IMR-90 (cell line): ENCODE data around the gene OVCA2. TPM values are rescaled to one million over a fixed set of nuclear protein-coding genes. Genes with fewer than 3 reads are reported as not detected.

Experiments
- ATAC-seq: fragments of 200-7000 bp; cut with Tn5 transposase; 2 replicates; pipeline ENCODE4 v1.9.1; 2020; ENCODE audit warnings: low read depth, mild to moderate bottlenecking, moderate library complexity
- BruUV-seq: library from RNA; stranded (reverse); fragments of 400-500 nt; replicated peaks from 2 replicates; lab custom pipeline; 2021; lab: Mats Ljungman, UMichigan
- CTCF ChIA-PET: fragments of 300-600 bp; formaldehyde crosslinking; extraction: SDS; loops from one replicate; lab custom pipeline; 2021; ENCODE audit warnings: antibody characterized with exemption; lab: Yijun Ruan, JAX
- POLR2A ChIA-PET: fragments of 300-600 bp; sonication (Branson Sonifier 250); formaldehyde crosslinking; loops from one replicate; lab custom pipeline; 2022; ENCODE audit warnings: antibody characterized with exemption; ENCODE audit not compliant: unreplicated experiment; lab: Charles Lee
- DNase-seq: peaks from one replicate; pipeline ENCODE4 v3.0.0; 2013
- H2AFZ ChIP-seq: replicated peaks from 2 replicates; pipeline ENCODE3; 2013; ENCODE audit warnings: low read length, mild to moderate bottlenecking; ENCODE audit not compliant: poor library complexity
- H2AK5ac ChIP-seq: 2 replicates; pipeline ENCODE4 v1.6.1; 2013; ENCODE audit warnings: low read depth, low read length, inconsistent platforms
- H2AK9ac ChIP-seq: replicated peaks from 2 replicates; pipeline ENCODE3; 2013; ENCODE audit warnings: mild to moderate bottlenecking, low read depth, low read length, moderate library complexity; ENCODE audit not compliant: poor library complexity
- H2BK120ac ChIP-seq: 2 replicates; pipeline ENCODE4 v1.6.1; 2013; ENCODE audit warnings: low read depth, low read length, inconsistent platforms
- H2BK15ac ChIP-seq: 3 replicates; pipeline ENCODE4 v1.6.1; 2013; ENCODE audit warnings: low read depth, low read length, inconsistent platforms
- H2BK20ac ChIP-seq: 2 replicates; pipeline ENCODE4 v1.6.1; 2013; ENCODE audit warnings: low read depth, mild to moderate bottlenecking, inconsistent platforms, low read length, moderate library complexity
- H2BK5ac ChIP-seq: 2 replicates; pipeline ENCODE4 v1.6.1; 2013; ENCODE audit warnings: mild to moderate bottlenecking, low read depth, low read length, inconsistent platforms; ENCODE audit not compliant: poor library complexity, severe bottlenecking
- H3K14ac ChIP-seq: replicated peaks from 2 replicates; pipeline ENCODE4 v1.6.1; 2013; ENCODE audit warnings: low read depth, low read length, inconsistent platforms
- H3K18ac ChIP-seq: 2 replicates; pipeline ENCODE4 v1.6.1; 2013; ENCODE audit warnings: low read depth, low read length, control low read depth
- H3K23ac ChIP-seq: 2 replicates; pipeline ENCODE4 v1.6.1; 2013; ENCODE audit warnings: low read depth, low read length, inconsistent platforms
- H3K27ac ChIP-seq: 2 replicates; pipeline ENCODE4 v1.5.1; 2013; ENCODE audit warnings: mild to moderate bottlenecking, control low read depth, low read length; ENCODE audit not compliant: insufficient read depth
- H3K27me3 ChIP-seq: 2 replicates; pipeline ENCODE4 v1.6.1; 2013; ENCODE audit warnings: low read length; ENCODE audit not compliant: control insufficient read depth, insufficient read depth
- H3K36me3 ChIP-seq: 2 replicates; pipeline ENCODE4 v1.6.1; 2013; ENCODE audit warnings: low read length, mixed read lengths; ENCODE audit not compliant: control insufficient read depth, insufficient read depth
- H3K4ac ChIP-seq: 2 replicates; pipeline ENCODE4 v1.6.1; 2013; ENCODE audit warnings: low read depth, low read length, inconsistent platforms
- H3K4me1 ChIP-seq: 2 replicates; pipeline ENCODE4 v1.6.1; 2013; ENCODE audit warnings: low read length, mixed read lengths; ENCODE audit not compliant: control insufficient read depth, insufficient read depth
- H3K4me2 ChIP-seq: 2 replicates; pipeline ENCODE4 v1.6.1; 2013; ENCODE audit warnings: low read depth, mild to moderate bottlenecking, control low read depth, low read length, moderate library complexity
- H3K4me3 ChIP-seq: 2 replicates; pipeline ENCODE4 v1.5.1; 2013; ENCODE audit warnings: low read depth, mild to moderate bottlenecking, control low read depth, low read length, moderate library complexity; ENCODE audit not compliant: insufficient read depth
- H3K56ac ChIP-seq: 2 replicates; pipeline ENCODE4 v1.6.1; 2013; ENCODE audit warnings: low read length, inconsistent platforms; ENCODE audit not compliant: insufficient read depth; ENCODE audit errors: extremely low read depth
- H3K79me1 ChIP-seq, 2 experiments: 2 replicates each; pipeline ENCODE4 v1.6.1; 2013; ENCODE audit warnings: low read length in 2 of 2, inconsistent platforms in 1 of 2, low read depth in 1 of 2
- H3K9ac ChIP-seq: 2 replicates; pipeline ENCODE4 v1.6.1; 2013; ENCODE audit warnings: low read depth, low read length, control low read depth
- H3K9me1 ChIP-seq: 2 replicates; pipeline ENCODE4 v1.6.1; 2013; ENCODE audit warnings: low read length, inconsistent platforms; ENCODE audit not compliant: insufficient read depth
- H3K9me3 ChIP-seq: 2 replicates; pipeline ENCODE4 v1.6.1; 2013; ENCODE audit warnings: low read length; ENCODE audit not compliant: control insufficient read depth, insufficient read depth
- H4K20me1 ChIP-seq: 2 replicates; pipeline ENCODE4 v1.6.1; 2013; ENCODE audit warnings: low read length, inconsistent platforms; ENCODE audit not compliant: insufficient read depth
- H4K5ac ChIP-seq: 2 replicates; pipeline ENCODE4 v1.6.1; 2013; ENCODE audit warnings: mild to moderate bottlenecking, low read depth, low read length, control low read depth
- H4K8ac ChIP-seq, 2 experiments: 2 replicates each; pipeline ENCODE4 v1.6.1; 2013; ENCODE audit warnings: low read depth in 2 of 2, low read length in 2 of 2, control low read depth in 1 of 2, inconsistent platforms in 1 of 2
- H4K91ac ChIP-seq: 2 replicates; pipeline ENCODE4 v1.6.1; 2013; ENCODE audit warnings: low read depth, low read length, inconsistent platforms; ENCODE audit not compliant: insufficient read depth
- BHLHE40 ChIP-seq: fragments of 150-350 bp; IDR thresholded peaks from 2 replicates; pipeline ENCODE4 v1.6.1; 2016; ENCODE audit warnings: mild to moderate bottlenecking, low read depth, low read length
- CEBPB ChIP-seq: IDR thresholded peaks from 2 replicates; pipeline ENCODE4 v1.6.1; 2012; ENCODE audit warnings: low read depth, low read length, improper control_type of control experiment
- CTCF ChIP-seq: conservative IDR thresholded peaks from 2 replicates; pipeline ENCODE4 v1.5.1; 2012; ENCODE audit warnings: mild to moderate bottlenecking, low read depth, low read length, improper control_type of control experiment
- FOS ChIP-seq: fragments of 150-350 bp; IDR thresholded peaks from 2 replicates; pipeline ENCODE4 v1.6.1; 2016; ENCODE audit warnings: low read depth, low read length
- MAFK ChIP-seq: IDR thresholded peaks from 2 replicates; pipeline ENCODE4 v1.6.1; 2012; ENCODE audit warnings: low read depth, low read length, improper control_type of control experiment
- MAZ ChIP-seq: IDR thresholded peaks from 2 replicates; pipeline ENCODE4 v1.6.1; 2012; ENCODE audit warnings: low read depth, mild to moderate bottlenecking, low read length, improper control_type of control experiment, moderate library complexity, borderline replicate concordance
- MXI1 ChIP-seq: IDR thresholded peaks from 2 replicates; pipeline ENCODE4 v1.6.1; 2012; ENCODE audit warnings: low read depth, mild to moderate bottlenecking, low read length, moderate library complexity, borderline replicate concordance
- NFE2L2 ChIP-seq: fragments of 150-350 bp; IDR thresholded peaks from 2 replicates; pipeline ENCODE4 v1.6.1; 2016; ENCODE audit warnings: low read depth, mild to moderate bottlenecking, low read length
- POLR2A ChIP-seq: IDR thresholded peaks from 2 replicates; pipeline ENCODE4 v1.6.1; 2012; ENCODE audit warnings: mild to moderate bottlenecking, low read depth, low read length
- RFX5 ChIP-seq: IDR thresholded peaks from 2 replicates; pipeline ENCODE4 v1.8.0; 2012; ENCODE audit warnings: low read depth, mild to moderate bottlenecking, low read length, moderate library complexity
- SMC3 ChIP-seq: fragments of 150-350 bp; IDR thresholded peaks from 2 replicates; pipeline ENCODE4 v1.6.1; 2016; ENCODE audit warnings: low read depth, mild to moderate bottlenecking, antibody characterized with exemption, low read length, moderate library complexity
- USF2 ChIP-seq: fragments of 150-350 bp; IDR thresholded peaks from 2 replicates; pipeline ENCODE4 v1.6.1; 2017; ENCODE audit warnings: mild to moderate bottlenecking, antibody characterized with exemption, low read length, low read depth
- WGBS, 2 experiments: methylation state at CpG; one replicate each; pipeline versions ENCODE4 v1.1.5 to v1.1.7; 2013; ENCODE audit warnings: missing lambda C conversion rate in 2 of 2; ENCODE audit not compliant: insufficient read length in 1 of 2; ENCODE audit errors: extremely low coverage in 2 of 2; 5-methylcytosine and 5-hydroxymethylcytosine counted together
- dilution Hi-C: fragments of 300-500 bp; cut with HindIII; formaldehyde crosslinking; loops from one replicate; pipeline ENCODE4 v1.14.3; 2018; ENCODE audit warnings: low sequenced_read_pairs; ENCODE audit not compliant: unreplicated experiment
- in situ Hi-C: fragments of 300-500 bp; cut with MboI; formaldehyde crosslinking; loops from 3 replicates; pipeline ENCODE4 v1.14.3; 2019; ENCODE audit warnings: low sequenced_read_pairs, inconsistent platforms, mixed read lengths
- intact Hi-C: fragments of 100-400 bp; cut with micrococcal nuclease; formaldehyde crosslinking; loops from 2 replicates; pipeline ENCODE4 v1.10.0; 2022
- polyA plus RNA-seq, 3 experiments: library from polyadenylated mRNA; depleted of rRNA; stranded (reverse); fragments of >200 nt; gene quantifications; 2 replicates each; pipeline ENCODE4 v1.2.3, GENCODE V29; 2012; ENCODE audit warnings: low replicate concordance in 1 of 3
- total RNA-seq: library from RNA; depleted of rRNA; stranded (reverse); fragments of >200 nt; gene quantifications from 2 replicates; pipeline ENCODE4 v1.2.3, GENCODE V29; 2012

Gene OVCA2
- total and polyA plus RNA-seq, 2 of the 4 experiments (the other 2 are of a cell fraction): 38.7 to 46.9 TPM

GRCh38 chr17:2056206-2057174 lies 14.7 kb downstream of the OVCA2 start:
- Histone ChIP-seq H3K18ac (peak overlapping the region; percentile 58), H3K23ac (peak overlapping the region; percentile 90), H2BK120ac (peak overlapping the region; percentile 72), H3K9me1 (0 out of 2 replicates have a peak, but pooled peaks cover 7% of the 10 kb centered on the region), H3K36me3 (peaks cover 43% of the 10 kb centered on the region), H3K4me3 (peak overlapping the region; percentile 75), H2BK15ac (no peak overlapping the region), H2BK5ac (peak overlapping the region; percentile 95), H4K8ac (peak overlapping the region; percentile 31 to 72; a peak in 3 of 4 replicates), H3K4me2 (peak overlapping the region; percentile 48), H3K27me3 (no peaks in the 10 kb centered on the region), H3K79me1 (peaks cover 10 to 38% of the 10 kb centered on the region in 2 experiments; a peak in 3 of 4 replicates), H3K4ac (peak overlapping the region; percentile 81), H2AFZ (peak overlapping the region; percentile 75), H2AK9ac (peak overlapping the region; percentile 99), H3K4me1 (peaks cover 33% of the 10 kb centered on the region), H3K9me3 (no peaks in the 10 kb centered on the region), H2BK20ac (no peak overlapping the region), H2AK5ac (peak overlapping the region; percentile 98), H3K56ac (peak overlapping the region; percentile 92), H3K9ac (peak overlapping the region; percentile 96), H3K27ac (peak overlapping the region; percentile 98), H4K91ac (peak overlapping the region; percentile 84), H4K5ac (peak overlapping the region; percentile 5), H4K20me1 (peaks cover 32% of the 10 kb centered on the region), H3K14ac (peak overlapping the region; percentile 91)
- BruUV-seq: no TSS peak
- dilution Hi-C loops: no loop called here
- ATAC-seq (no peak), DNase-seq (peak; percentile 64)
- ChIA-PET POLR2A (interaction anchor here (0.6 to 1.3 kb wide), 3 partner anchors 28 to 188 kb away, joined by 3 to 4 read pairs (median 4); no protein-coding TSS in a partner anchor), CTCF (interaction anchor here (1.0 to 6.3 kb wide), 4 partner anchors 15 to 359 kb away, joined by 3 to 57 read pairs (median 4); no protein-coding TSS in a partner anchor)
- intact Hi-C loops: no loop called here
- in situ Hi-C loops: no loop called here
- TF ChIP-seq BHLHE40: no peak
- no peak for TF ChIP-seq RFX5
- TF ChIP-seq FOS: no peak
- TF ChIP-seq CEBPB: no peak
- TF ChIP-seq NFE2L2: no peak
- TF ChIP-seq USF2: no peak
- no peak for TF ChIP-seq POLR2A
- TF ChIP-seq CTCF: 0 out of 2 replicates have a peak, but pooled peaks have one; percentile 6
- TF ChIP-seq SMC3: no peak
- TF ChIP-seq MAZ: 0 out of 2 replicates have a peak, but pooled peaks have one; percentile 5
- TF ChIP-seq MAFK: no peak
- TF ChIP-seq MXI1: no peak
- WGBS, 2 experiments: 2% methylated on average over 53 of the region's 85 CpGs; no CpG with 5 or more reads in 1 of the 2 experiments
